Measurements from ENCODE around the gene CDK10. TPM values are rescaled to one million over a fixed set of nuclear protein-coding genes. Genes with fewer than 3 reads are reported as not detected.

Gene CDK10
- total and polyA plus RNA-seq, 8 donors = 74.8 to 160 (median 105) TPM

DNA sequence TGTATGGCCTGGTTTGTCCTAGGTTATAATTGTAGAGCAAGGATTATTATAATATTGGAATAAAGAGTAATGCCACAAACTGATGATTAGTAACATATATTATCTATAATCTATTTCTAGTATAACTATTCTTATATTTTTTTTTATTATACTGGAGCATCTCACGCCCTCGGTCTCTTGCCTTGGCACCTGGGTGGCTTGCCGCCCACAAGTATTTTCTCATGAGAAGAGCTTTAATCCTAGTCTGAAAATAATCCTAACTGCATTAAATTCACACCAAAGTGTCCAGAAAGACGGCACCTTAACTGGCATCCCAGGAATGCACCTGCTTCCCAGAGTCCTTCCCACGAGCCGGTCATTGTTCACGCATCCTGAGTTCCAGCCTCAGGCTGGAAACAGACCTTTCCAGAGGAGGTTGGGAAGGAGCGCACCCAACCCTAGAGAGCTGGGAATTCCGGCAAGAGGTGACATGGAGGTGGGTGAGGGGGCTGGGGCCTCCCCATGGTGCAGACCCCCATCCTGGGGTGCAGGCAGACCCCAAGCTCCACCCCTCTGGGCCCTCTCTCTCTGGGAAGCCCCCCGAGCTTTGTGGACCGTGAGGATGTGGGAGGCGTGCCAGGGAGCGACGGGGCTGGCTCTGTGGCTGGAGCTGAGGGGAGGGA lies 44.9 kb upstream of the CDK10 start:
- no peak overlapping the region for H3K27ac ChIP-seq
- H3K4me1 ChIP-seq = peaks cover 4 to 10% of the 10 kb centered on the region in 2 donors
- intact Hi-C loops (cut with DNase I) = no loop called here
- ATAC-seq (no peak), DNase-seq (no peak)
- TF ChIP-seq, protein P1, sequence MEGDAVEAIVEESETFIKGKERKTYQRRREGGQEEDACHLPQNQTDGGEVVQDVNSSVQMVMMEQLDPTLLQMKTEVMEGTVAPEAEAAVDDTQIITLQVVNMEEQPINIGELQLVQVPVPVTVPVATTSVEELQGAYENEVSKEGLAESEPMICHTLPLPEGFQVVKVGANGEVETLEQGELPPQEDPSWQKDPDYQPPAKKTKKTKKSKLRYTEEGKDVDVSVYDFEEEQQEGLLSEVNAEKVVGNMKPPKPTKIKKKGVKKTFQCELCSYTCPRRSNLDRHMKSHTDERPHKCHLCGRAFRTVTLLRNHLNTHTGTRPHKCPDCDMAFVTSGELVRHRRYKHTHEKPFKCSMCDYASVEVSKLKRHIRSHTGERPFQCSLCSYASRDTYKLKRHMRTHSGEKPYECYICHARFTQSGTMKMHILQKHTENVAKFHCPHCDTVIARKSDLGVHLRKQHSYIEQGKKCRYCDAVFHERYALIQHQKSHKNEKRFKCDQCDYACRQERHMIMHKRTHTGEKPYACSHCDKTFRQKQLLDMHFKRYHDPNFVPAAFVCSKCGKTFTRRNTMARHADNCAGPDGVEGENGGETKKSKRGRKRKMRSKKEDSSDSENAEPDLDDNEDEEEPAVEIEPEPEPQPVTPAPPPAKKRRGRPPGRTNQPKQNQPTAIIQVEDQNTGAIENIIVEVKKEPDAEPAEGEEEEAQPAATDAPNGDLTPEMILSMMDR (IDR thresholded peaks at IDR 0.05) = no peak
- H3K27me3 ChIP-seq = no peaks in the 10 kb centered on the region
- no peak overlapping the region for H3K4me3 ChIP-seq
- H3K36me3 ChIP-seq = peaks cover 0 to 27% of the 10 kb centered on the region in 2 donors
- H3K9me3 ChIP-seq = no peaks in the 10 kb centered on the region

DNA sequence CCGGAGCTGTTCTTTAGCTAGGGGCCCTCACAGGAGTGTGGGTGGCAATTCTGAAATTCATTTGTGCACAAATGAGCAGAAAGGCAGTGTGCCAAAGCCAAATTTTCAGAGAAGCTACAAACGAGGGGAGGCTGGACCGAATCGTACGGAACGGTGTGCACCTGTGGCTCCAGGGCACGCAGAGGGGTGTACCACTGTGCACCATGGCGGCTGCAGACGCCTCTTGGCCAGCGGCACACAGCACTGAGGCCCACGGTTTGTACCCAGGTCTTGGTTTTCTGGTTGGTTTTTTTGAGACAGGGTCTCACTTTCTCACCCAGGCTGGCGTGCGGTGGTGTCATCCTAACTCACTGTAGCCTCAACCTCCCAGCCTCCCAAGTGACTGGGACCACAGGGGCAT lies 43.9 kb upstream of the CDK10 start:
- intact Hi-C loops (cut with DNase I) = no loop called here
- TF ChIP-seq, protein P1 (IDR thresholded peaks at IDR 0.05) = no peak
- DNase-seq = no peak

DNA sequence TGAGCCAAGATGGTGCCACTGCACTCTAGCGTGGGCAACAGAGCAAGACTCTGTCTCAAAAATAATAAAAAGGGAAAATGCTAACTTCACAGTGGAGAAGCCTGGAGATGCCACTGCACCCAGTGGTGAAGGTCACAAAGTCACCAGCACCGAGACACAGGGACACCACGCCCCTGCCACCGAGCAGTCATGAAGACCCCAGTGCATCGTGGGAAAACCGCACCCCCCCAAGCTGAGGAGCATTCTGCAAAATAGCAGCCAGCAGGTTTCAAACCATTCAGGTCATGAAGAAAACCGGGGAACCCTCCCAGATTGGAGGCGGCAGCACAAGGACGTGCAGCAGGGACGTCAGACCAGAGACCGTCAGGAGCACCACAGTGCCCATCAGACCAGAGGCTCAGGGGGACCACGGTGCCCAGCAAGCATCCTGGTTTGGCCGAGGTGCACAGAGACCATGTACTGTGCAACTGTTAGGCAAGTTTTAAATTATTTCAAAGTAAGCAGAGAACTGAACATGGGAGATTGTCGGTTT lies 42.7 kb upstream of the CDK10 start:
- intact Hi-C loops (cut with DNase I) = no loop called here
- peaks cover 4 to 10% of the 10 kb centered on the region in 2 donors for H3K4me1 ChIP-seq
- TF ChIP-seq, protein P1 (IDR thresholded peaks at IDR 0.05) = no peak

More for the DNA sequence above, 43.9 kb upstream of the CDK10 start:
- peaks cover 4 to 10% of the 10 kb centered on the region in 2 donors for H3K4me1 ChIP-seq
- no peak for ATAC-seq
- H3K4me3 ChIP-seq = no peak overlapping the region
- no peaks in the 10 kb centered on the region for H3K27me3 ChIP-seq
- H3K27ac ChIP-seq = no peak overlapping the region
- H3K36me3 ChIP-seq = peaks cover 0 to 36% of the 10 kb centered on the region in 2 donors
- no peaks in the 10 kb centered on the region for H3K9me3 ChIP-seq

DNA sequence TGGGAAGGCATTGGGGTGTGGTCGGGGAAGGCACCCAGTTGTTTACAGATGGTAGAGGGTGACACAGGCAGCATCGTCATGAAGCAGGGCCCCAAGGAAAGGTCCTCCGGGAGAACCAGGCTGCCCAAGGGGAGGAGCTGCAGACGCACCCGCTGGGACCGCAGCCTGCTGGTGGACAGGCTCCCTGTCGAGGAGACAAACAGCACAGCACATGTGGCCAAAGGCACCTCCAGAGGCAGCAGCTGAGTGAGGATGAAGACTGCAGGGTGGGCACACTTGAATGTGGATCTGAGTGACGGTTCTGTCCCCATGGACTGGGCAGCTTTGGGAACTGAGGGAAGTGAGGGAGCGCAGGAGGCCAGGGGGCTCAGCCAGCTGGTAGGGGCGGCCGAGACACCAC lies 41.4 kb upstream of the CDK10 start:
- intact Hi-C loops (cut with DNase I) = no loop called here
- Histone ChIP-seq H3K27me3 (no peaks in the 10 kb centered on the region), H3K4me3 (no peak overlapping the region), H3K36me3 (peaks cover 0 to 56% of the 10 kb centered on the region in 2 donors), H3K27ac (no peak overlapping the region), H3K4me1 (peaks cover 4 to 10% of the 10 kb centered on the region in 2 donors), H3K9me3 (no peaks in the 10 kb centered on the region)
- DNase-seq (no peak), ATAC-seq (no peak)
- TF ChIP-seq, protein P1 (IDR thresholded peaks at IDR 0.05) = no peak

More for the DNA sequence above, 42.7 kb upstream of the CDK10 start:
- no peak for DNase-seq
- H3K9me3 ChIP-seq = no peaks in the 10 kb centered on the region
- ATAC-seq = no peak
- no peak overlapping the region for H3K4me3 ChIP-seq
- no peaks in the 10 kb centered on the region for H3K27me3 ChIP-seq
- no peak overlapping the region for H3K27ac ChIP-seq
- H3K36me3 ChIP-seq = peaks cover 0 to 43% of the 10 kb centered on the region in 2 donors

DNA sequence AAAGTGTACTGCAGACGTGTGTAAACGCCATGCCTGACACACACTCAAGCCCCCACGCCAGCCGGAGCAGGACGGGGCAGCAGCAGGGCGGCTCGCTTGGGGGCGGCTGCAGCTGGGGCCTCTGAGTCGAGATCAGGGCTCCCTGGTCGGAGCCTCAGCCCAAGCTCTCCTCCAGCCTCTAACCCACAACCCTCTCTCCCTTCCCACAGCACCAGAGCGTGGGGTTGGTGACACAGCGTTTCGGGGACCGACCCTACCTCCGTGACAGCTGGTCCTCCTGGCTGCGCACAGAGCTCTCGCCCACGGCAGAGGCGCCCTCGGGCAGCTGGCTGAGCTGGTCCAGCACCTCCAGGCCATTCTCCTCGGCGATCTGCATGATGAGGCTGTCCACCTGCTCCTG lies 40.2 kb upstream of the CDK10 start:
- intact Hi-C loops (cut with DNase I) = no loop called here
- Histone ChIP-seq H3K4me1 (peaks cover 0 to 5% of the 10 kb centered on the region in 2 donors), H3K36me3 (peaks cover 0 to 68% of the 10 kb centered on the region in 2 donors), H3K27me3 (no peaks in the 10 kb centered on the region), H3K4me3 (no peak overlapping the region), H3K27ac (no peak overlapping the region), H3K9me3 (no peaks in the 10 kb centered on the region)
- TF ChIP-seq, protein P1 (IDR thresholded peaks at IDR 0.05) = no peak
- no peak for ATAC-seq
- no peak for DNase-seq

Data from left lung (tissue), 10 donors.